HG02981 (cell line): ENCODE data around the gene SLC2A5.
A peak's percentile ranks its signal among the peaks of the same experiment; 100 is the strongest.
"Not testable (repeated sequence)": the region's sequence is repeated elsewhere in the genome, so short reads cannot be mapped to it uniquely, and the experiment has no call there.

Source experiments
- ATAC-seq: cut with Tn5 transposase; IDR thresholded peaks from one replicate; pipeline ENCODE4 v1.9.1; 2021; ENCODE audit warnings: mild to moderate bottlenecking, moderate library complexity; ENCODE audit not compliant: unreplicated experiment

Gene SLC2A5

GRCh38 chr1:9009438-9010370 lies 59.7 kb downstream of the SLC2A5 start:
- ATAC-seq, result no peak

DNA sequence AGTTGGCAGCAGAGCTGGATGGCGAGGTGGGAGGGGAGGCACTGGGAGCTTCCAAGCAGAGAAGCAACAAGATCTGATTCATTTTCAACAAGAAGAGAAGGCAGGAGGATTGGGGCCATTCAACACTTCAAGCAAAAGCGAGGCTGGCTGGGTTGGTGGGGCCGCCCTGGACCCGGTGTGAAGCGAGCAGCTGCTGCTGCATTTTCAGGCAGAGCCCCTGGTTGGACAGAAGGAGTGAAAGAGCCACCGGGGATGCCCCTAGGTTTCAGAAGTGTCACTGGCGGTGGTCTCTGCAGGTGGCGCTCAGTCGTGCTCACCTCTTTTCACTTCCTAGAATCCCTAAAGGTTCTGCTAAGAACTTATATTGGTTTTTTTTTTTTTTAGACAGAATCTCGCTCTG lies 61.2 kb downstream of the SLC2A5 start:
- peak; percentile 35 for ATAC-seq

GRCh38 chr1:9006956-9007615 lies 62.3 kb downstream of the SLC2A5 start:
- ATAC-seq, result no peak

- no peak for ATAC-seq
Observed at GRCh38 chr1:9005395-9005708, 64.1 kb downstream of the SLC2A5 start.

- no peak for ATAC-seq
Observed at GRCh38 chr1:9004700-9005394, 64.6 kb downstream of the SLC2A5 start.

- no peak for ATAC-seq
Observed at GRCh38 chr1:9004031-9004699, 65.3 kb downstream of the SLC2A5 start.

- not testable (repeated sequence) for ATAC-seq
Observed at GRCh38 chr1:9002215-9002560, 67.2 kb downstream of the SLC2A5 start.

DNA sequence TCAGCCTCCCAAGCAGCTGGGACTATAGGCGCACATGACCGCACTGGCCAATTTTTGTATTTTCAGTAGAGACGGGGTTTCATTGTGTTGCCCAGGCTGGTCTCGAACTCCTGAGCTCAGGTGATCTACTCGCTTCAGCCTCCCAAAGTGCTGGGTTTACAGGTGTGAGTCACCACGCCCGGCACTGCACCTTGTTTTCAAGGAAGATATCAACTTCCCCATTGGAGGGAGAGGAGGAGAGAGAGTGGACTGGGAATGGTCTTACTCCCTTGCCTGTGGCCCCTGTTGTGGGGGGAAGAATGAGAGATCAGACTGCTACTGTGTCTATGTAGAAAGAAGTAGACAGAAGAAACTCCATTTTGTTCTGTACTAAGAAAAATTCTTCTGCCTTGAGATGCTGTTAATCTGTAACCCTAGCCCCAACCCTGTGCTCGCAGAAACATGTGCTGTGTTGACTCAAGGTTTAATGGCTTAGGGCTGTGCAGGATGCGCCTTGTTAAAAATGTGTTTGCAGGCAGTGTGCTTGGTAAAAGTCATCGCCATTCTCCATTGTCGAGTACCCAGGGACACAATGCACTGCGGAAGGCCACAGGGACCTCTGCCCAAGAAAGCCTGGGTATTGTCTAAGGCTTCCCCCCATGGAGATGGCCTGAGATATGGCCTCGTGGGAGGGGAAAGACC lies 67.8 kb downstream of the SLC2A5 start:
- not testable (repeated sequence) for ATAC-seq

GRCh38 chr1:8993962-8994675 lies 75.3 kb downstream of the SLC2A5 start:
- ATAC-seq, result not testable (repeated sequence)

DNA sequence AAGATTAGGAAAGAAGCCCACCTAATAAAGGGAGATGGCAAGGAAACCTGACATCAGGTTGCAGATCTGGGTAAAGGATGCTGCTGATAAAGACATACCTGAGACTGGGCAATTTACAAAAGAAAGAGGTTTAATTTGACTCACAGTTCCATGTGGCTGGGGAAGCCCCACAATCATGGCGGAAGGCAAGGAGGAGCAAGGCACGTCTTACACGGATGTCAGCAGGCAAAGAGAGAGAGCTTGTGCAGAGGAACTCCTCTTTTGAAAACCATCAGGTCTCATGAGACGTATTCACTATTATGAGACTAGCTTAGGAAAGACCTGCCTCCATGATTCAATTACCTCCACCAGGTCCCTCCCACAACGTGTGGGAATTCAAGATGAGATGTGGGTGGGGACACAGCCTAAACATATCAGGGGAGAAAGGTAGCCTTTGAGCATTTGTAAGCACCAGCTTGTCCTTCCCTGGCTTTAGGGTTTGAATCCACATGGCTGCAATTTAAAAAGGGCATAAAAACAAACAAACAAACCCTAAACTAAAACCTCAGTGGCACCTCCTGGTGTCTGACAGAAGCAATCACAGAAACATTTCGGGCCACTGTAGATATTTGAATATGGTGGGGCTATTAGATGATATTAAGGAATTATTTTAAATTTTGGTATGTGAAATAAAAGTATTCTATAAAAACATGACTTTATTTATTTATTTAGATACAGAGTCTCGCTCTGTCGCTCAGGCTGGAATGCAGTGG lies 76.3 kb downstream of the SLC2A5 start:
- no peak for ATAC-seq

DNA sequence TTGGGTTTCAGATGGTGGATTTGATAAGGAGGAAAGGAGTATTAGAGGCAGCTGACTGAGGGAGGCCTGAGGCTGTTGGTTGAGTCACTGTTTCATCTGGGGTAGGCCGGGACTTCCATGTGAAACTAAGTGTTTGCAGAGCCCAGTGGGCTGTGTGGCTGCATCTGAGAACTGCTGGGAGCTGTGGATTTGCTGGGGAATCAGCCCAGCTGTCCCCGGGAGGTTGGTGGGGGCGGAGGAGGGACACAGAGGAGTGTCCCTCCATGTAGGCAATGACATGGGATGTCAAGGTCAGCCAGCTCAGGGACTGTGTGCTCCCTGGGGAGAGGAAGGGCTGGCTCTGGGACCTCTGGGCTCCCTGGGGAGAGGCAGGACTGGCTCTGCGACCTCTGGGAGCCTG lies 79.6 kb downstream of the SLC2A5 start:
- ATAC-seq, result no peak

DNA sequence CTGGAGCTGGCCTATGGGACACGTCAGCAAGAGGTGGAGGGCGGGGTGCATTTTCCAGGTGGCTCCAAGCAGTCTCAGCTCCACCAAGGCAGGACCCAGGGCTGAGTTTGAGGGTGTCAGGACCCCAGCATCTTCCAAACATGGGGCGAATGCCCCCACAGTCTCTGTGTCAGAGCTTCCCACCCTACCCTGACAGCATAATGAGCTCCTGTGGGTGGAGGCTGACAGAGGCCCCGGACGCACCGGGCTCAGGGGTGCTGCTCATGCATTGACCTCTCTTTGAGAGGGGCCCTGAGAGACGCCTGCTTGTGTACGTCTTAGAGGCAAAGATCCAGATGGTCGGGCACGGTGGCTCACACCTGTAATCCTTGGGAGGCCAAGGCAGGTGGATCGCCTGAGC lies 80.4 kb downstream of the SLC2A5 start:
- no peak for ATAC-seq

DNA sequence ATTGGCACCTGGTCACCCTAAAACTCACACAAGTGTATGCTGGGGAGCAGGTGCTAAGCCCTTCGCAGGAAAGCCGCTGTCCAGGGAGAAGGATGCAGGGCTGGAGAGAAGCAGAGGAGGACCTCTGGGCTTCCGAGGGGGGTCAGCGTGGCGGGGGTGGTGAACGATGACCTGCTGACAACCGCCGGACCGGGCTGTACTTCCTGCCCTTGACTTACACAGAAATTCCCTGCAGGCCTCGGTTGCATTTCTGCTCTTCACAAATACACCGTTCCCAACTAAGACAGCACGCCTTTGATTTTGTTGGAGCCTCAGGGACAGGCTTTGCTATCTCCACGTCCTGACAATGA lies 80.8 kb downstream of the SLC2A5 start:
- no peak for ATAC-seq

- peak; percentile 63 for ATAC-seq
Observed at GRCh38 chr1:8987881-8988617, 81.4 kb downstream of the SLC2A5 start.

GRCh38 chr1:8986814-8987190 lies 82.6 kb downstream of the SLC2A5 start:
- ATAC-seq, result no peak

- ATAC-seq, result no peak
Observed at GRCh38 chr1:8985915-8986813, 83.3 kb downstream of the SLC2A5 start.
